Natural killer cell (primary cell): ENCODE results near the gene GALNT10. TPM values are rescaled to one million over a fixed set of nuclear protein-coding genes. Genes with fewer than 3 reads are reported as not detected.

ENCODE experiments used
- ATAC-seq, 3 donors: fragments of 150-1000 bp in 2 of 3; fragments of 200-7000 bp in 1 of 3; cut with Tn5 transposase; 1 replicate in 1 of 3; 2 replicates in 2 of 3; pipeline ENCODE4 v1.10.0; 2021; ENCODE audit warnings: mild to moderate bottlenecking in 2 of 3, moderate library complexity in 2 of 3
- DNase-seq, 2 donors: peaks; one replicate each; pipeline versions ENCODE4 v3.0.0 to v3.0.0-alpha.2; 2013 to 2021; ENCODE audit warnings: mixed read lengths in 1 of 2
- H3K27ac ChIP-seq: one replicate; pipeline ENCODE4 v1.5.1; 2013; ENCODE audit warnings: mild to moderate bottlenecking, low read length
- H3K27me3 ChIP-seq: one replicate; pipeline ENCODE4 v1.6.1; 2013; ENCODE audit warnings: low read length; ENCODE audit not compliant: control insufficient read depth, insufficient read depth
- H3K36me3 ChIP-seq: one replicate; pipeline ENCODE4 v1.6.1; 2013; ENCODE audit warnings: low read length; ENCODE audit not compliant: control insufficient read depth, insufficient read depth
- H3K4me1 ChIP-seq: one replicate; pipeline ENCODE4 v1.6.1; 2013; ENCODE audit warnings: low read length; ENCODE audit not compliant: control insufficient read depth, insufficient read depth
- H3K4me3 ChIP-seq: one replicate; pipeline ENCODE4 v1.5.1; 2013; ENCODE audit warnings: low read length
- H3K9me3 ChIP-seq: one replicate; pipeline ENCODE4 v1.6.1; 2013; ENCODE audit warnings: low read length; ENCODE audit not compliant: control insufficient read depth, insufficient read depth
- H3K27ac Mint-ChIP-seq, 2 donors: one replicate each; pipeline ENCODE4 v1.8.0; 2022; ENCODE audit warnings: mild to moderate bottlenecking in 2 of 2, mixed read lengths in 2 of 2, moderate library complexity in 1 of 2
- H3K27me3 Mint-ChIP-seq, 2 donors: one replicate each; pipeline ENCODE4 v1.8.0; 2022; ENCODE audit warnings: low read depth in 2 of 2, mixed read lengths in 2 of 2
- H3K36me3 Mint-ChIP-seq: one replicate; pipeline ENCODE4 v1.8.0; 2022; ENCODE audit warnings: mixed read lengths
- H3K4me1 Mint-ChIP-seq, 2 donors: one replicate each; pipeline ENCODE4 v1.8.0; 2022; ENCODE audit warnings: mixed read lengths in 2 of 2
- H3K4me3 Mint-ChIP-seq: one replicate; pipeline ENCODE4 v1.8.0; 2022; ENCODE audit warnings: mild to moderate bottlenecking, moderate library complexity, mixed read lengths
- H3K9me3 Mint-ChIP-seq, 2 donors: one replicate each; pipeline ENCODE4 v1.8.0; 2022; ENCODE audit warnings: mixed read lengths in 2 of 2
- CTCF ChIP-seq: fragments of 200-600 bp; IDR thresholded peaks from one replicate; pipeline ENCODE4 v1.8.0; 2022; ENCODE audit warnings: antibody characterized with exemption
- WGBS: methylation state at CpG from one replicate; pipeline ENCODE4 v1.1.7; 2013; ENCODE audit warnings: missing lambda C conversion rate; ENCODE audit not compliant: insufficient coverage; 5-methylcytosine and 5-hydroxymethylcytosine counted together
- intact Hi-C: fragments of 100-400 bp; cut with micrococcal nuclease; formaldehyde crosslinking; loops from one replicate; pipeline ENCODE4 v1.14.2; 2022
- total RNA-seq, 4 donors: library from RNA; stranded (reverse); fragments of 120-200 nt in 1 of 4; gene quantifications; one replicate each; pipeline versions ENCODE4 v1.2.3 to v1.2.4, GENCODE V29; 2013 to 2022

Gene GALNT10
- total RNA-seq, 3 donors from 2014 or later (not counting 1 experiment from before 2014, with no cell fraction given): 77.0 to 92.6 (median 77.6) TPM

DNA sequence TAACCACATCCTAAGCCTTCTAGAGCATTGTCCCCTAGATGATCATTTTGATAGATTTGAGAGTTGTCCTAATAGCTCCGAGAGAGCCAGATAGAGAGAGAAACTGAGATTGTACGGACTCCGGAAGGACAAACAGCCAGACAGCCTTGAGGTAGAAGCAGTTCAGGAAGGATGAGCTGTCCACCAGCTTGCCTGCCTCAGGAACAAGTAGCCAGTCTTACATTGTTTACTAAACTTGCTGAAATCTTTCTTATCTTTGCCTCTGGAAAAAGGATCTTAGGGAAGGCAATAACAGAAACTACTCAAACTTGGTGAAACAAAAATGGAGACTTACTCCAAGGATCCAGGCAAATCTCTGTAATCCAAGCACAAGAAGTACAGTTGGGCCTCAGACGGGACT, 216.3 kb downstream of the GALNT10 start:
- peak overlapping the region in 1 of 2 donors; percentile 2 for H3K27ac Mint-ChIP-seq
- Histone ChIP-seq H3K4me3 (no peak overlapping the region), H3K36me3 (peaks cover 21% of the 10 kb centered on the region), H3K27ac (no peak overlapping the region), H3K27me3 (no peaks in the 10 kb centered on the region), H3K9me3 (no peaks in the 10 kb centered on the region), H3K4me1 (peaks cover 9% of the 10 kb centered on the region)
- ATAC-seq (no peak), DNase-seq (no peak)
- peaks cover 19 to 23% of the 10 kb centered on the region in 2 donors for H3K4me1 Mint-ChIP-seq
- TF ChIP-seq CTCF: no peak
- no peaks in the 10 kb centered on the region for H3K27me3 Mint-ChIP-seq
- no peak overlapping the region for H3K4me3 Mint-ChIP-seq
- intact Hi-C loops: loop anchor here (10.0 kb wide), 1 partner anchor 222 kb away; no protein-coding TSS in a partner anchor
- 97% methylated on average over 4 of the region's 4 CpGs for WGBS
- no peaks in the 10 kb centered on the region for H3K9me3 Mint-ChIP-seq
- no peaks in the 10 kb centered on the region for H3K36me3 Mint-ChIP-seq

GRCh38 chr5:154408811-154409210, 218.3 kb downstream of the GALNT10 start:
- Mint-ChIP-seq H3K27ac (no peak overlapping the region), H3K4me1 (peaks cover 17 to 20% of the 10 kb centered on the region in 2 donors), H3K36me3 (no peaks in the 10 kb centered on the region), H3K9me3 (no peaks in the 10 kb centered on the region), H3K4me3 (no peak overlapping the region), H3K27me3 (no peaks in the 10 kb centered on the region)
- ATAC-seq (no peak), DNase-seq (no peak)
- Histone ChIP-seq H3K4me1 (peaks cover 9% of the 10 kb centered on the region), H3K9me3 (no peaks in the 10 kb centered on the region), H3K4me3 (no peak overlapping the region), H3K27me3 (no peaks in the 10 kb centered on the region), H3K36me3 (peaks cover 31% of the 10 kb centered on the region), H3K27ac (no peak overlapping the region)
- WGBS: 95% methylated on average over 6 of the region's 6 CpGs
- TF ChIP-seq CTCF: no peak
- intact Hi-C loops: loop anchor here (10.0 kb wide), 1 partner anchor 224 kb away; no protein-coding TSS in a partner anchor

- no peak overlapping the region for H3K27ac Mint-ChIP-seq
- 95% methylated on average over 15 of the region's 15 CpGs for WGBS
- no peaks in the 10 kb centered on the region for H3K9me3 ChIP-seq
- no peaks in the 10 kb centered on the region for H3K9me3 Mint-ChIP-seq
- H3K4me3 Mint-ChIP-seq: no peak overlapping the region
- no peak overlapping the region for H3K4me3 ChIP-seq
- DNase-seq: no peak
- H3K36me3 ChIP-seq: peaks cover 31% of the 10 kb centered on the region
- ATAC-seq: no peak
- no peak overlapping the region for H3K27ac ChIP-seq
- TF ChIP-seq CTCF: no peak
- intact Hi-C loops: loop anchor here (10.0 kb wide), 1 partner anchor 225 kb away; no protein-coding TSS in a partner anchor
- H3K4me1 ChIP-seq: peaks cover 9% of the 10 kb centered on the region
- H3K36me3 Mint-ChIP-seq: no peaks in the 10 kb centered on the region
- H3K27me3 ChIP-seq: no peaks in the 10 kb centered on the region
- H3K4me1 Mint-ChIP-seq: peaks cover 17 to 18% of the 10 kb centered on the region in 2 donors
- no peaks in the 10 kb centered on the region for H3K27me3 Mint-ChIP-seq
Observed at GRCh38 chr5:154409230-154409840, 218.8 kb downstream of the GALNT10 start.

DNA sequence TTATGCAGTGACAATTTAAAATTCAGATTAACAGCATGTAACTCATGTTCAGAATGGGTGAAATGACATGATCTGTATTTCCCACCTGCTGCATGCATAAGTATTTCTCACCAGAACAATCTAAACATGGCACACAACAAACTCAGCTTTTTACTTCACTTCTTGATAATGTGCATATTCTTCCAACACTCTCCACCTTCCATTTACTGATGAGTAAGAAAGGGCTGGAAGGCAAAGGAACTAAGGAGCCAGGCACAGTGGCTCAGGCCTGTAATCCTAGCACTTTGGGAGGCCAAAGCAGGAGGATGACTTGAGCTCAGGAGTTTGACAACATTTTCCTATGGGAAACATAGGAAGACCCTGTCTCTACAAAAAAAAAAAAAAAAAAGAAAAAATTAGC, 219.5 kb downstream of the GALNT10 start:
- DNase-seq (no peak), ATAC-seq (no peak)
- Mint-ChIP-seq H3K27ac (no peak overlapping the region), H3K4me3 (no peak overlapping the region), H3K9me3 (no peaks in the 10 kb centered on the region), H3K36me3 (no peaks in the 10 kb centered on the region), H3K4me1 (peaks cover 11 to 13% of the 10 kb centered on the region in 2 donors), H3K27me3 (no peaks in the 10 kb centered on the region)
- no peak for TF ChIP-seq CTCF
- intact Hi-C loops: no loop called here
- Histone ChIP-seq H3K27ac (no peak overlapping the region), H3K36me3 (peaks cover 31% of the 10 kb centered on the region), H3K4me3 (no peak overlapping the region), H3K9me3 (no peaks in the 10 kb centered on the region), H3K4me1 (peaks cover 6% of the 10 kb centered on the region), H3K27me3 (no peaks in the 10 kb centered on the region)
